ENCODE measurements around the gene KCNG4.

KCNG4 gene, protein sequence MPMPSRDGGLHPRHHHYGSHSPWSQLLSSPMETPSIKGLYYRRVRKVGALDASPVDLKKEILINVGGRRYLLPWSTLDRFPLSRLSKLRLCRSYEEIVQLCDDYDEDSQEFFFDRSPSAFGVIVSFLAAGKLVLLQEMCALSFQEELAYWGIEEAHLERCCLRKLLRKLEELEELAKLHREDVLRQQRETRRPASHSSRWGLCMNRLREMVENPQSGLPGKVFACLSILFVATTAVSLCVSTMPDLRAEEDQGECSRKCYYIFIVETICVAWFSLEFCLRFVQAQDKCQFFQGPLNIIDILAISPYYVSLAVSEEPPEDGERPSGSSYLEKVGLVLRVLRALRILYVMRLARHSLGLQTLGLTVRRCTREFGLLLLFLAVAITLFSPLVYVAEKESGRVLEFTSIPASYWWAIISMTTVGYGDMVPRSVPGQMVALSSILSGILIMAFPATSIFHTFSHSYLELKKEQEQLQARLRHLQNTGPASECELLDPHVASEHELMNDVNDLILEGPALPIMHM

DNA sequence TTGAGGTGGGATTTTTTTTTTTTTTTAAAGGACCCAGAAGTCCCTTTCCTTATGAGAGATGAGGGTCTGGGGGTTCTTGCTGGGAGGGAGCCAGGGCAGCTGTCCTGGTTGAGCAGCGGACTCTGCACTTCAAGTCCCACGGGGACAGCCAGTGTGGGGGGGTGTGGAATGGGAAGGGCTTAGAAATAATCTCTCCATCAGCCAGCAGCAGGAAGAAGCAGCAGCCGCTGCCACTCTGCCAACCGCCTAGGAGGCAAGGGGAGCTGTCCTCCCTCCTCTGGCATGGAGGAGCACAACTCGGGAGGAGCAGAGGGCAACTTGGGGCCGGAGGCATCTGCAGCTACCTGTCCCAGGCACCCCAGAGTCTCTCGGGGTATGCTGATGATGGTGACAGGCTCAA lies at the start of gene KCNG4:
Gene KCNG4, minus strand, starts transcription at position 104 of the 400 bp plus-strand sequence. CDS start 2,527 bp downstream, outside the sequence.
- DNase-seq, result no peak

DNA sequence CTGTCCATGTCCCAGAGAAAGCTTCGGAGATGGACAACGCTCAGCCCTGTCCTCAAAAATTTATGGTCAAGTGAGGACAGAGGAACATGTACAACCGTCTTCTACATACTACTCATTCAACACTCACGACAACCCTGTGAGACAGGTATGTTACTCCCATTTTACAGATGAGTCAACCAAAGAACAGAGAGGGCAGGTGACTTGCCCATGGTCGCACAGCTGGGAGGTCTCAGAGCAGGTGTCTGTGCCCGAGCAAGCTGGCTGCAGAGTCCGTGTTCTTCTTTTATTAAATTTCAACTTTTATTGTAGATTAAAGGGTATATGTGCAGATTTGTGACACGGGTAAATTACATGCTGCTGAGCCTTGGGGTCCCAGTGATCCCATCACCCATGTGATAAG lies 49.1 kb upstream of the KCNG4 start:
- DNase-seq, result no peak

DNA sequence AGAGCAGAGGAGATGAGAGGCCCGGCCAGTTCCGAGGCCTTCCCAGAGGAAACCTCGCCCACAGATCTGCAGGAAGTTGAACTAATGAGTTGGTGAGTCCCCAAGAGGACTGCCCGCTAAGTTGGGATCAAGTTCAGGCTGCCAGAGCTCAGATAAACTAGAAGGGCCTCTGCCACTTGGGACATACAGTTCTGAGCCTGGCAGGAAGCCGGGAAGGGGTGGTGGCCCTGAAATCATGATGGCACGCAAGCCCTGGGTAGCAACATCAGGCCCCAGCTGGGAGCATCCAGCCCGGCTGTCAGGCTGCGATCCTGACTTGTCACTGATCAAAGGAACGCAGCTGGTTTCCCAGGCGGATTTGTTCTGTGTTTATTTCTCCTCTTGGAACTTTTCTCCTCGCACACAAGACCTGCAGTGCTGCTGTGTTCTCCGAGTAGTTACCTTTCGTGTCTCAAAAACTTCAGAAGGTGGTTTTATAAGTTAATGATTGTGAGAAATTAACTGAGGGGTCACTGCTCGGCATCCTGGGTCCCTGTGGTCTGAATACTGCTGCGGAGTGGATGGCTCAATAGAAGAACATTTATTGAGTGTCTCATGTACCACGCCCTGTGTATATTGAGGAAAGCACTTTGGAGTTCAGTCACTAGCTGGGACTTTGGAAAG lies 46.9 kb upstream of the KCNG4 start:
- DNase-seq, result no peak

DNA sequence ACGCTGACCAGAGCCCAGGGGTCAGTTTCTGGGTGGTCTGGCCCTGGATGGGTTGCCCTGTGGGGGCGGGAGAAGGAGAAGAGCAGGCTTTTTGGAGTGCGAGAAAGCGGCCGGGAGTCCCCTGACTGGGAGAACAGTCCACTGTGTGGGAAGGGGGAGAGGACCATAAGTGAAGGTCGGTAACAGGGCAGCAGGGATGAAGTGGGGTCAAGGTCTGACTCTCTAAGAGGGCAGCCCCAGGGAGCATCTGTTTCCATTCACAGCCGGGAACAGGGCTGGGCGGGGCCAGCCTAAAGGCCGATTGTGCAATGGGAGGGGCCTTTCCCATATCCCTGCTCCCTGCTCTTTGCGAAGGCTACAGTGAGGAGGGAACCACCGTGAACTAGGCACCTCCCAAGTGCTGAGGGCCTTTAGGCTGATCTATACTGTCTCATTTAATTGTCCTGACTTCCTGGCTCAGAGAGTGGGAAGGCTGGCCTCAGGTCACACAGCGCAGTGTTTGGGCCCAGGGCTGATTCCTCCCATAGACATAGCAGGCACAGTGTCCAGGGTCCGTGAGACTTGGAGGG lies 44.4 kb upstream of the KCNG4 start:
- no peak for DNase-seq

DNA sequence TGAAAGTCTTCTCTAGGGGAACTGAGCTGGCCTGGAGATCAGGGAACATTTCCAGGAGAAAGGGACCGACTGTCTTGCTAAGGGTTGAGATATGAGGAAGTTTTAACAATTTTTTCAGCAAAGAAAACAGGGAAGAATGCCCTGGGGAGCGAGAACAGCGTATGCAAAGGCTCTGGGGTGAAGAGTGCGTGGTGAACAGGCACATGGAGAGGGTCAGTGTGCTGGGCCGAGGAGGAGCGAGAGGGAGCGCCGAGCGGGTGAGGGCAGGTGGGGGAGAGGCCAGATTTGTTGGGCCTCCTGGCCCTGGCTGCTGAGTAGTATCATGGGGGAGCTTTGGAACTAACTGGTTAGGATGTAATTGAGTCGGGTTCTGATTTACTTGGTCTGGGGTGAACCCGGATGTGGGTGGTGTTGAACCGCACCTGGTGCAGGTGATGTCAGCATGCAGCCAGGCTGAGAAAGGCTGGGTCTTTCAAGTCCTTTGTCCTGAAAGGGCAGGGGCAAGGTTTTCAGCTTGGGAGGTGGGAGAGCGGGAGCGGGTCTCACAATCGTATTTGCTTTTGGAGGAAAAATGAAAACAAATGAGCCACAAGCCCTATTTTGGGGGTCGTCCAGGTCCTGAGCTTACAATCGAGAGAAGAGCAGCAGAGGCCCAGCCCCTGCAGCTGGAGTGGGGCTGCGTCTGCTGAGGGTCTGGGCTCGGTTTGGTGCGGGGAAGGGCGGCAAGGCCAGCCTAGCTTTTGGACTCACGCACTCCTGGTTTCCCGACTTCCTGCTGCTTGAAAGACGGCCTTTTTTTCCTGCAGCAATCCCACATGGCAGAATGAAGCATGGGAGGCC lies 43.7 kb upstream of the KCNG4 start:
- no peak for DNase-seq

DNA sequence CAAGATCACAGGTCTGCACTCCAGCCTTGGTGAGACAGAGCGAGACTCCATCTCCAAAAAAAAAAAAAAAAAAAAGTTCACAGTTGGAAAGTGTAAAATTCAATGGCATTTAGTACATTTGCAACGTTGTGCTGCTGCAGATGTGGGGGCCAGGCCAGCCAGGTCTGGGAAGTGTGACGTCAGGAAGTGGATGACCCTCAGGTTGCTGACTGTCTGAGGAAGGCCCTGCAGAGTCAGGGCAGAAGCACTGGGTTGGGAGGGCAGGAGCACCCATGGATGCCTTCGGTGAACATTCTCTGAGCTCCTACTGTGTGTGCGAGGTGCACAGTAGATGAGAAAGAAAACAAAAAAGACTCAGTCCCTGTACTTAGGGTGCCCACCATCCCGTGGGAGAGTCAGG lies 42.7 kb upstream of the KCNG4 start:
- no peak for DNase-seq

DNA sequence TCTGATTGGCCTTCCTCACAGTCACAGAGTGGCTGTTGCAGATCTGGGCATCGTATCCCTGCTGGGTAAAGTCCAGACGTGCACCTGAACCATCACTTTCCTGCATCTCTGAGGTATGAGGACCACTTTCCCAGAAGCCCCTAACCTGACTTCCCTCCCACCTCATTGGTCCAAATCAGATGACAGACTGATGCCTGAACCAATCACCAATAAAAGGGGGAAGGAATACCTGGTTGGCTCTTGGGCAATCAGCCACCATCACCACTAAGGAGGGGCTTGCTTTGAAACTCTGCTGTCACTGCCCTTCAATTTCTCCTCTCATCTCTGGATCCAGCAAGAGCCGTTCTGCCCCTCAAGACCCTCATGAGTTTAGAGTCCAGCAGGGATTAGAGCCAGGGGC lies 41.3 kb upstream of the KCNG4 start:
- no peak for DNase-seq

DNA sequence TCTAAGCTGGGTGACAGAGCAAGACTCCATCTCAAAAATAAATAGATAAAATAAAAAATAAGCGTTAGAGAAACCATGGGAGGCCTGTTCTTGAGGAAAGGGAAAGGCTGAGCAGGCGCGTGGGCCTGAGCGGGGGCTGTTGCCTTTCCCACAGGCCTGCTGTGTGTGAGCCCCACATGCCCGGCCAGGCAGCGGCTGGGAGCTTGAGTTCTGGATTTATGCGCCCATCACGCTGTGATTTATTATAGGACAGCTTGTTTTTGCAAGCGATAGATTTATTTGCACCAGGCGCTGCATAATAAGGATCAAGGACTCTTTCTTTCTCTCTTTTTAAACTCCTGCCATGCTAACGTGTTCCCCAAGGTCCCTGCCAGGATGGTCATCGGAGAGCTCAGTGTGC lies 40.1 kb upstream of the KCNG4 start:
- DNase-seq, result no peak

DNA sequence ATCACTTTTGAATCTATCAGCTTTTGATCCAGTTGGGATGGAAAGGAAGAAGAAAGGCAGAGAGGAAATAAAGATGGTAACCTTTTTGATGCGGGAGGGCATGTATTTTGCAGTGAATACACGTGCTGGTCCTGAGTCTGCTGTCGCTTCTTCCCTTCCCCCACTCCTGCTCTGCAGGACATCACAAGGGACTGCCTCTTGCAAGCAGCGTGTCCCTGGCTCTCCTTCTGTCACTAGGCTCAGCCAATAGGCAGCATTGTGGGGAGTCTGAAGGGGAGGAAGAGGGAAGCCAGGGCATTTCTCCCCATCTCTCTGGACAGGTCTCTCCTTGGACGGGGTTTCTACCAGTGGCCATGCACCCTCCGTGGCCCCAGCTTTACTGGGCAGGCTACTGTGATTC lies 39.2 kb upstream of the KCNG4 start:
- no peak for DNase-seq

DNA sequence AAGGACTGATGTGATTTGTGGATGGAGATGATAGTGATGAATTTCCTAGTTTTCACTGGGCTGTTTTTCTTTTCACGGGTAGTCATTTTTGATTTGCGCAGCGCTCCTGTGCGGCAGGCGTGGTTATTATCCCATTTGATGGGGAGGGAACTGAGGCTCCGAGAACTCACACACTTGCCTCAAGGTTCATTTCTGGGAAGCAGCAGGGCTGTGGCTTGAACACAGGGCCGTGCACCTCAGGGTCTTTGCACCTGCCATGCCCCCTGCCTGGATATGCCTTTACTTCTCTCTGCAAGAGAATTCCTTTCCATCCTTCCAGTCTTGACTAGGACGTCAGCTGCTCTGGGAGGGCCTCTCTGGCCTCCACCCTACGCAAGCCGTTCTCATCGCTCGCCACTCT lies 38.5 kb upstream of the KCNG4 start:
- no peak for DNase-seq

DNA sequence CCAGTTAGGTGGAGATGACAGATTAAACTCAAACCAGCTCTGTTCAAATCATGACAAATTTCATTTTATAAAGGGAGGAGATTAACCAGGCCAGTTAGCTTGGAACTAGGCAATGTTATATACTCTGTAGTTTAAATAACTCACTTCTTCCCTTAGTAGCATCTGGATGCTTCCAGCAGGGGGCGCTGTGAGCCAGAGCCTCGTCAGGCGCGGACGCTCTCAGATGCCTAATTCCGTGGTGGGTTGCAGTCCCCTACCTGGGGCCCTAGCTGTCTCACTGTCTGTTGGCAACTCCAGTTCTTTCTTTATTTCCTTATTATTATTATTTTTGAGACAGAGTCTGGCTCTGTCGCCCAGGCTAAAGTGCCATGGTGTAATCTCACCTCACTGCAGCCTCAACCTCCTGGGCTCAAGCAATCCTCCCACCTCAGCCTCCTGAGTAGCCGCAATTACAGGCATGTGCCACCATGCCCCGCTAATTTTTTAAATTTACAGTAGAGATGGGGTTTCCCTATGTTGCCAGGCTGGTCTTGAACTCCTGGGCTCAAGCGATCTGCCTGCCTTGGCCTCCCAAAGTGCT lies 37.5 kb upstream of the KCNG4 start:
- peak; percentile 62 to 67 for DNase-seq

DNA sequence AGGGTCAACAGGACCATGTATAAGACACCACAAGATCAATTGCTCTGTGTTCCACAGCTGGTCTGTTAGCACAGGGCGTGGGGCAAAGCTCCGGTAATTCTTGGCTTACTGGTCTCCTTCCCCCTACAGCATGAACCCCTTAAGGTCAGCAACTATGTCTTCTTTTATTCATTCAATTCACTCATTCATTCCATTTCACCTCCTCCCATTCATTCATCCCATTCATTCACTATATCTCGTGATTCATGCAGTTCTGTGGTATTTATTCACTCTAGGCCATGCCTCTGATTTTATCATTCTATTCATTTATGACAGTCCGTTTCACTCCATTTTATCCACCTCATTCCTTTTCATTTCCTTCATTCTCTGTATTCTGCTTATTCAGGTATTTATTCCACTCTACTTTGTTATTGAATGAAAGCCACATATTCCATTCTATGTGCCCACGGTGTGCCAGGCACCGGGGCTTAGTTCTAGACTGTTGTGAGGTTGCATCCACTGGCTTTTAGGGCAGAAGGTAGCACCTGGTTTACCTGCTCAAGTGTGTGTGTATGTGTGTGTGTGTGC lies 35.9 kb upstream of the KCNG4 start:
- DNase-seq, result no peak

DNA sequence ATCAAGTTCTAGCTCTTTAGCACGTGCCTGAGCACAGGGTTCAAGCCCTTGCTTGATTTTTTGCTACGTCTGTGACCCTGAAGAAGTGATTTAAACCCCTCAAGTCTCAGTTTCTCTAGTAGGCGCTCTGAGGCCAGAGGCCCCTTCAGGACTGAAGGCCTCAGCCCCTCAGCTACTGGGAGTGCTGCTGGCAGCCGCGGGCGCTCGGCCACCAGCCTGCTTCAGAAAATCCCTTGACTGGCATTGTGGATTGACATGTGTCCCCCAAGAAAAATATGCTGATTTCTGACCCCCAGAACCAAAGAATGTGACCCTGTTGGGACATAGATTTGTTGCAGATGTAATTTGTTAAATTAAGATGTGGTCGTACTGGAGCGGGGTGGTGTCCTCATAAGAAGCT lies 34.7 kb upstream of the KCNG4 start:
- no peak for DNase-seq

DNA sequence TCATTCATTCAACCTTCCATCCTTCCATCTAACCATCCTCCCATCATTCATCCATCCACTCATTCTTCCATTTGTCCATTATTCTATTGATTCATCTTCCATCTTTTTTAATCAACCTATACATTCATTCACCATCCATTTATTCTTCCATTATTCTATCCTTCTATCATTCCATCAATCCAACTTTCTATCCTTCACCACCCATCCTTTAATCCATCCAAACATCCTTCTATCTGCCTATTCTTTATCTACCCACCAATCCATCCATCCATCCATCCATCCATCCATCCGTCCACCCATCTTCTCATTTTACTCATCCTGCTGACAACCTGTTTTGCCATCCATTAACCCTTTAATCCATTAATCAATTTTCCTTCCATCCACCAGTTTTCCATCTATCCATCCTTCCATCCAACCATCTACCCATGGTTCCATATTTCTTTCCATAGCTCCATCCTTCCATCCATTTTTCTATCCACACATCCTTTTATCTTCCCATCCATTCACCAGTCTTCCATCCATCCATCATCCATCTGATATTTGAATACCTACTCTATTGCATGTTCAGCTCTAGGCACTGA lies 33.0 kb upstream of the KCNG4 start:
- no peak for DNase-seq

DNA sequence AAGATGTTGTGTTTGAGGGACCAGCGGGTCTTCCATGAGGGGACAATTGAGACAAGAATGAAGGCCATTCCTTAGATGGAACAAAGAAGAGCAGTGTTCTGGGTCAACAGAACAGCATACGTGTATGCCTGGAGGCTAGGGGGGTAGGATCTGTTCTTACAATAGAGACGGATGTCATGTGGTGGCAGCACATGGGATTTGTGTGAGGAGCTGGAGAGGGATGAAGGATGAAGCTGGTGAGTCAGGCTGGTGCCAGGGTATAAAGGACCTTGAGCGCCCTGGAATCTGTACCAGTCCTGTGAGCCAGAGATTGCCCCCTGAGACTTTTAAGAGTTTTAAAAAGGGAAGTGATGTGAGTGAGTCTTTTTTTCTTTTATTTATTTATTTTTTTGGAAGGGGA lies 32.1 kb upstream of the KCNG4 start:
- DNase-seq, result no peak

DNA sequence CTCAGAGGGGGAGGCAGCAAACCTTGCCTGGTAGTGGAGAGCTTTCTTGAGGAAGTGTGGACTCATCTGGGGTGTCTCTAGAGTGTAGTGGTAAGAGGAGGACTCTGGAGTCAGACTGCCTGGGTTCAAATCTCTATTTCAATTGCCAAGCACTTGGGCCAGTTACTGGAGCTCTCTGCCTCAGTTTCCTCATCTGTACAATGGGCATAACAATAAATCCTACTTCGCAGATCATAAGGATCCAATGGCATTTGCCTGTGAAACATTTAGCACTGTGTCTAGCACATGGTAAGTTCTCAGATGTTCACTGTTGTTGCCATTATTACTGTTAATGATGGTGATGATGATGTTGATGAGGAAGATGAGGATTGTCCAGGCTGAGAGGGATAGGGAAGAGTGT lies 31.2 kb upstream of the KCNG4 start:
- no peak for DNase-seq

DNA sequence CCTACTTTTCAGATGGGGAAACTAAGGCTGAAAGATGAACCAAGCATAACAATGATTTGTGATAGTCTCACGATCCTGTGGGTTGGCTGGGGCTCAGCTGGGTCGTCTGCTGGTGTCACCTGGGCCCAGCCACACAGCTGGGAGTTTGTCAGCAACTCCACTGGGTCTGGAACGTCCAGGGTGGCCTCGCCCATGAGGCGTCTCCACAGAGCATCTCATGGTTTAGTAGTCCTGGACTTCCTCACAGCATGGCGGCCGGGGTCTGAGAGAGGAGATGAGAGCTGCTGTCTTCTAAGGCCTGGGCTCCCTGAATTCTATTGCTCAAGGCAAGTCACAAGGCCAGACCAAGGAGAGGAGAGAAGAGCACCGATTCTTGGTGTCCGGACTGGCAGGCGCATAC lies 30.7 kb upstream of the KCNG4 start:
- no peak for DNase-seq

DNA sequence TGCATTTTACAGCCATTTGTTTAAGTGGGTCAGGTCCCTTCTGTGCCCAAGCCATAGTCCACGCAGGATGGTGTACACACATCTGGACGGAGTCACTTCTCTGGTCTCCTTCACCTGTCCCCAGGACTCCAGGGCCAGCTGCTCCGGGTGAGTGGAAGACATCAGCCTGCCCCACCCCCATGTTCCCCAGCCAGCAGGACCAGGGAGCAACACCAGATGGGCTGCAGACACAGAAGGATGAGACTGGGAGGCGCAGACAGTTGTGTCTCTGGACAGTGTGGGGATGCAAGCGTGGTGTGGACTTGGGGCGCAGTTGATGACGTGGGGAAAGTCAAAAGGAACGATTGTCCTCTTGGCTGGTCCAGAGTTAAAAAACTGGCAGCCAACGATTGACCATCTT lies 30.3 kb upstream of the KCNG4 start:
- no peak for DNase-seq

DNA sequence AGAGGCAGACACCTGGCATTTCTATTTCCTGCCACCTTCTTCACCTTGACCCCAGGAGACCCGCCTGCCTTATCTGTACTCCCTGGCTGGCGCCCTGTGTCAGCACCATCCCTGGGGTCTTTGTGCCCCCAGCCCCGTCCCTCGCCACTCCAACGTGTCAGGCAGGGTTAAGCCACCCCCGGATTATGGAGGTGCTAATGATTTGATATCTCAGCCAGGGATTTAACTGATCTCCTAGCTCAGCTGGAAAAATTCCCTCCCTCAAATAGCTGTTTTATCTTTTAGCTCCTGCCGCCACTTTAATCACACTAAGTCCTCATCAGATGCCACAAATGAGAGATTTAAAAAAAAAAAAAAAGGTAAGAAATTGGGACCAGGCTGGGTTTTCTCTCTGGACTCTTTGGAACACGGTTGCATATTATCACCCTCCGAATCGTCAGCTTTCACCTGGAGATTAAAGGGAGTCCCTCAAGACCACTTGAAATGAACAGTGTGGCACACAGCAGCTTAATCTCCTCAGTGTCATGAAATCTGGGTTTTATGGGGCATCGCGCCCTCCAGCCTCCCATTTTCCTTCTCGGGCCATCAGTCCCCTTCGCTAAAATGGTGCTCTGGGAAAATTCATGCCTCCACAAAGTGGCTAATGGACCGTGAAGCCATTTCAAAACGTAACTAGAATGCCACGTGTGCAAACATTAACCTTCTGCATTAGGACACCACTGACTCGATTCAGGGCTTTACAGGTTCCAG lies 28.7 kb upstream of the KCNG4 start:
- DNase-seq, result no peak

DNA sequence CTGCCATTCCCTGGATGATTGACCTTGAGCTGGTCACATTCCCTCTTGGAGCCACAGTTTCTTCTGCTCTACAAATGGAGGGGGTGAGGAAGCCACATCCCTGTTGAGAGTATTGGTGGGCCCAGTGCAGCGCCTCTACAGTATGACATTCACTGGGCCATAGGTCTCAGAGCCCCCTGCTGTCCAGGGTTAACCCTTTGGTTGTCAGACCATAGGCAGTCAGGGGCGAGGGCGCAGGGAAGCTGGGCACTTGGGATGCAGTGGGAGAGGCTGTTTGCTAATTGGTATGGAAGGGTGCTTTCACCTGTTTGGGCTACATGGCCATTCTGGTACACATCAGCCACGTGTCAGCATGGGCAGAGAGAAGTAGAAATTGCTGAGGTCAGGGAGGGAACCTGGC lies 27.6 kb upstream of the KCNG4 start:
- DNase-seq, result no peak

DNA sequence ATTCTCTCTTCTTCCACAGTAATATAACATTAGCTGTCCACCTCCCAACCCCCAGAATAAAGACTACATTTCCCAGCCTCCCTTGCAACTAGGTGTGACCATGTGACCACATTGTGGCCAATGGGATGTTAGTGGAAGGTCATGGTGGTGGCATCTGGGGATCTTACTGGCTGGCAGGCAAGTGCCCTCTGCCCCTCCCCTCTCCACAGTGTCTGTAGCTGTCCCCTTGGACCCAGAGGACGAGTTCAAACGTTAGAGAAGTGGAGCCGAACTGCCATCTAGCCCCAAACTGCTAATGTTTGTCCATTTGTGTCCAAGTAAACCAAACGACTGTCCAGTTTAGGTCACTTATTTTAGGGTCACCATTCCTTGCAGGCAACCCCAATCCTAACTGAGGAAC lies 26.6 kb upstream of the KCNG4 start:
- no peak for DNase-seq
